HG02763 (cell line): ENCODE measurements around the gene TRIO.

Source experiments
- ATAC-seq: cut with Tn5 transposase; IDR thresholded peaks from one replicate; pipeline ENCODE4 v1.9.1; 2021; ENCODE audit warnings: mild to moderate bottlenecking, moderate library complexity; ENCODE audit not compliant: unreplicated experiment

Gene TRIO

GRCh38 chr5:14465776-14466175 is 322.6 kb downstream of the TRIO start:
- ATAC-seq, result no peak

- no peak for ATAC-seq
Measured at GRCh38 chr5:14467251-14467650, 324.1 kb downstream of the TRIO start.

GRCh38 chr5:14467886-14468285 is 324.7 kb downstream of the TRIO start:
- ATAC-seq, result no peak

GRCh38 chr5:14469551-14470377 is 326.6 kb downstream of the TRIO start:
- no peak for ATAC-seq

- no peak for ATAC-seq
Measured at GRCh38 chr5:14471507-14471906, 328.4 kb downstream of the TRIO start.

GRCh38 chr5:14472986-14473567 is 329.9 kb downstream of the TRIO start:
- ATAC-seq, result no peak

- no peak for ATAC-seq
Measured at GRCh38 chr5:14475045-14475444, 331.9 kb downstream of the TRIO start.

GRCh38 chr5:14476786-14477435 is 333.8 kb downstream of the TRIO start:
- ATAC-seq, result no peak

- no peak for ATAC-seq
Measured at GRCh38 chr5:14479143-14479696, 336.1 kb downstream of the TRIO start.

- ATAC-seq, result no peak
Measured at GRCh38 chr5:14481349-14481748, 338.2 kb downstream of the TRIO start.

GRCh38 chr5:14482085-14482484 is 338.9 kb downstream of the TRIO start:
- no peak for ATAC-seq

- ATAC-seq, result no peak
Measured at GRCh38 chr5:14483504-14484157, 340.5 kb downstream of the TRIO start.

- ATAC-seq, result no peak
Measured at GRCh38 chr5:14486486-14486885, 343.3 kb downstream of the TRIO start.

- no peak for ATAC-seq
Measured at GRCh38 chr5:14486996-14487896, 344.1 kb downstream of the TRIO start.

- no peak for ATAC-seq
Measured at GRCh38 chr5:14487897-14488570, 344.9 kb downstream of the TRIO start.

GRCh38 chr5:14488709-14489108 is 345.6 kb downstream of the TRIO start:
- ATAC-seq, result no peak

- ATAC-seq, result no peak
Measured at GRCh38 chr5:14489643-14490042, 346.5 kb downstream of the TRIO start.

GRCh38 chr5:14490309-14490711 is 347.2 kb downstream of the TRIO start:
- no peak for ATAC-seq

GRCh38 chr5:14491015-14491915 is 348.1 kb downstream of the TRIO start:
- no peak for ATAC-seq
